Heart left ventricle (tissue), 13 donors: ENCODE measurements around the gene RNH1.

ENCODE experiments used
- CTCF ChIP-seq, 12 donors: fragments of 200-600 bp; sonication (generic) in 4 of 12; IDR thresholded peaks; one replicate each; pipeline versions ENCODE4 v1.5.0 to v1.8.0; 2018 to 2022; ENCODE audit warnings: antibody characterized with exemption in 12 of 12, mild to moderate bottlenecking in 5 of 12
- POLR2A ChIP-seq, 2 donors: fragments of 450-650 bp; IDR thresholded peaks; one replicate each; pipeline ENCODE4 v1.6.1; 2017; ENCODE audit warnings: antibody characterized with exemption in 2 of 2, mild to moderate bottlenecking in 2 of 2, moderate library complexity in 2 of 2
- donor health status: ischemic (EF 13 %, LVEDD 7.1; RV severe dilation, severe dysfunction).
- donor health status: DM: no; HTN: yes; CAD: no.
- donor health status: DM: no; HTN: no; CAD: no.
- donor health status: ischemic (EF 25% LVEDD 6.9; RV normal size, moderate dysfunction).
- donor health status: ischemic (EF 25% LVEDD 5.7; RV mildly dilated, moderate dysfunction).
- donor health status: ischemic (EF 35%, LVEDD 5.7; RV mildly dilated, moderate dysfunction).
- donor health status: nonischemic (EF 11% LVEDD 7.7; RV severe dilation, severe dysfunction).
- donor health status: DM: yes; HTN: yes; CAD: no.
- donor health status: PGD.
- donor health status: ischemic (EF 29% LVEDD 5.4; RV normal size, mild dysfunction).
- donor health status: nonischemic (EF 23%, LVEDD 6.1; RV moderate dilation, normal function).

- TF ChIP-seq CTCF (IDR thresholded peaks at IDR 0.05), result no peak
- TF ChIP-seq POLR2A (IDR thresholded peaks at IDR 0.05), result no peak
Measured at GRCh38 chr11:453564-453963, 53.5 kb downstream of the RNH1 start.
